HK-2 (cell line): Measurements from ENCODE around the gene TST.

ENCODE experiments used
- DNase-seq: peaks from one replicate; pipeline ENCODE4 v3.0.0-alpha.2; 2018; ENCODE audit not compliant: unreplicated experiment

The TST gene

GRCh38 chr22:37032134-37032534 lies 12.9 kb upstream of the TST start:
- DNase-seq: no peak

GRCh38 chr22:37030560-37031281 lies 11.5 kb upstream of the TST start:
- DNase-seq: no peak

- no peak for DNase-seq
These were observed 9.7 kb upstream of the TST start for GRCh38 chr22:37028692-37029674.

GRCh38 chr22:37027556-37027955 lies 8.3 kb upstream of the TST start:
- DNase-seq: no peak

GRCh38 chr22:37026325-37026724 lies 7.1 kb upstream of the TST start:
- DNase-seq: no peak

GRCh38 chr22:37025500-37026070 lies 6.3 kb upstream of the TST start:
- no peak for DNase-seq

- DNase-seq: no peak
These were observed 5.3 kb upstream of the TST start for GRCh38 chr22:37024339-37025157.

- DNase-seq: no peak
These were observed 4.6 kb upstream of the TST start for GRCh38 chr22:37023743-37024338.

GRCh38 chr22:37022483-37023337 lies 3.5 kb upstream of the TST start:
- DNase-seq: no peak

- DNase-seq: no peak
These were observed 2.6 kb upstream of the TST start for GRCh38 chr22:37021710-37022482.

GRCh38 chr22:37021041-37021440 lies 1.8 kb upstream of the TST start:
- DNase-seq: no peak

GRCh38 chr22:37020192-37020479 lies 889 bp upstream of the TST start:
- peak; percentile 32 for DNase-seq

- peak; percentile 37 for DNase-seq
These were observed 385 bp downstream of the TST start for GRCh38 chr22:37018815-37019308.

- DNase-seq: no peak
These were observed 997 bp downstream of the TST start for GRCh38 chr22:37018086-37018814.

GRCh38 chr22:37017356-37017755 lies 1.9 kb downstream of the TST start:
- no peak for DNase-seq

GRCh38 chr22:37016134-37016910 lies 2.9 kb downstream of the TST start:
- DNase-seq: no peak

GRCh38 chr22:37015587-37015878 lies 3.7 kb downstream of the TST start:
- no peak for DNase-seq

GRCh38 chr22:37014835-37015586 lies 4.2 kb downstream of the TST start:
- no peak for DNase-seq
